Uterus (tissue), 4 donors: ENCODE measurements around the gene OR51B4. TPM values are rescaled to one million over a fixed set of nuclear protein-coding genes. Genes with fewer than 3 reads are reported as not detected.
A peak's percentile ranks its signal among the peaks of the same experiment; 100 is the strongest.

Experiments
- DNase-seq, 2 donors: peaks; one replicate each; pipeline ENCODE4 v3.0.0-alpha.2; 2019 to 2020
- H3K27ac ChIP-seq, 2 donors: fragments of 200-600 bp; sonication (generic); 1 replicate in 1 of 2; 2 replicates in 1 of 2; pipeline ENCODE4 v1.5.1; 2016 to 2018
- H3K27me3 ChIP-seq, 2 donors: fragments of 200-600 bp; sonication (generic); one replicate each; pipeline ENCODE4 v1.5.1; 2018 to 2019; ENCODE audit warnings: control low read depth in 1 of 2
- H3K36me3 ChIP-seq, 2 donors: fragments of 200-600 bp; sonication (generic); one replicate each; pipeline ENCODE4 v1.5.1; 2019; ENCODE audit warnings: control low read depth in 1 of 2
- H3K4me1 ChIP-seq, 2 donors: fragments of 200-600 bp; sonication (generic); one replicate each; pipeline ENCODE4 v1.5.1; 2018 to 2019; ENCODE audit warnings: control low read depth in 1 of 2
- H3K4me3 ChIP-seq, 2 donors: fragments of 200-600 bp; sonication (generic); 1 replicate in 1 of 2; 2 replicates in 1 of 2; pipeline ENCODE4 v1.5.1; 2018 to 2019; ENCODE audit warnings: mild to moderate bottlenecking in 1 of 2
- H3K9me3 ChIP-seq, 2 donors: fragments of 200-600 bp; sonication (generic); one replicate each; pipeline ENCODE4 v1.5.1; 2019; ENCODE audit warnings: control low read depth in 1 of 2
- POLR2A ChIP-seq, 2 donors: fragments of 450-650 bp; IDR thresholded peaks; one replicate each; pipeline ENCODE4 v1.6.1; 2016; ENCODE audit warnings: antibody characterized with exemption in 2 of 2, mild to moderate bottlenecking in 1 of 2, moderate library complexity in 1 of 2
- intact Hi-C: fragments of 100-400 bp; cut with DNase I; formaldehyde crosslinking; loops from one replicate; pipeline ENCODE4 v1.15.1; 2023; ENCODE audit warnings: low total_unique reads
- total RNA-seq, 4 donors: library from RNA; depleted of rRNA in 3 of 4; stranded (reverse); fragments of >200 nt in 3 of 4; gene quantifications; one replicate each; pipeline versions ENCODE4 v1.1.0 to v1.2.4, GENCODE V29; 2014 to 2023
- TF ChIP-seq, protein P1 (sequence below), 4 experiments: fragments of 200-600 bp in 2 of 4; fragments of 450-650 bp in 2 of 4; sonication (generic) in 2 of 4; IDR thresholded peaks; one replicate each; pipeline ENCODE4 v1.5.1; 2016 to 2019; ENCODE audit warnings: antibody characterized with exemption in 4 of 4, mild to moderate bottlenecking in 2 of 4, moderate library complexity in 1 of 4
- donor health status: DM: yes; HTN: yes; CAD: no.

The OR51B4 gene
- total RNA-seq, 4 donors from 2014 or later: 0.35 TPM; not detected in 3

DNA sequence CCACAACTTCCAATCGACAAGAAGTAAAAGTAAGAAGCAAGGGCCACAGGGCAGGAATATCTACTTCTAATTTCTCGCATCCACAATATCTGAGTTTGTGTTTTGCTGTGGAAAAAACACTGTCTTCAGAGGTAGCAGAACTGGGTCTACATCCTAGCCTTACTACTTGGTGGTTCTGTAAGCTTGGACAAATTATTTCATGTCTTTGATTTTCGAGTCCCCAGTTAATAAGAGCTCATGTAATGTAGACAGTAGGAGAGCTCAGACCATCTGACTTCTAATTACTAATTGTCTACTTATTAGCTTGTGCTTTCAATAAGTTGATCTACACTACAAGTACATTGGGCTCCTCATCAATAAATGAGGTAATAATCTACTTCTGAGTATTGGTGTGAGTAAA lies 18.7 kb downstream of the OR51B4 start:
- Histone ChIP-seq H3K36me3 (no peaks in the 10 kb centered on the region), H3K4me1 (no peaks in the 10 kb centered on the region), H3K27me3 (no peaks in the 10 kb centered on the region), H3K27ac (no peak overlapping the region), H3K4me3 (no peak overlapping the region), H3K9me3 (no peaks in the 10 kb centered on the region)
- intact Hi-C loops: no loop called here
- no peak for DNase-seq
- no peak for TF ChIP-seq POLR2A (IDR thresholded peaks at IDR 0.05)
- TF ChIP-seq, protein P1, sequence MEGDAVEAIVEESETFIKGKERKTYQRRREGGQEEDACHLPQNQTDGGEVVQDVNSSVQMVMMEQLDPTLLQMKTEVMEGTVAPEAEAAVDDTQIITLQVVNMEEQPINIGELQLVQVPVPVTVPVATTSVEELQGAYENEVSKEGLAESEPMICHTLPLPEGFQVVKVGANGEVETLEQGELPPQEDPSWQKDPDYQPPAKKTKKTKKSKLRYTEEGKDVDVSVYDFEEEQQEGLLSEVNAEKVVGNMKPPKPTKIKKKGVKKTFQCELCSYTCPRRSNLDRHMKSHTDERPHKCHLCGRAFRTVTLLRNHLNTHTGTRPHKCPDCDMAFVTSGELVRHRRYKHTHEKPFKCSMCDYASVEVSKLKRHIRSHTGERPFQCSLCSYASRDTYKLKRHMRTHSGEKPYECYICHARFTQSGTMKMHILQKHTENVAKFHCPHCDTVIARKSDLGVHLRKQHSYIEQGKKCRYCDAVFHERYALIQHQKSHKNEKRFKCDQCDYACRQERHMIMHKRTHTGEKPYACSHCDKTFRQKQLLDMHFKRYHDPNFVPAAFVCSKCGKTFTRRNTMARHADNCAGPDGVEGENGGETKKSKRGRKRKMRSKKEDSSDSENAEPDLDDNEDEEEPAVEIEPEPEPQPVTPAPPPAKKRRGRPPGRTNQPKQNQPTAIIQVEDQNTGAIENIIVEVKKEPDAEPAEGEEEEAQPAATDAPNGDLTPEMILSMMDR (IDR thresholded peaks at IDR 0.05): no peak

DNA sequence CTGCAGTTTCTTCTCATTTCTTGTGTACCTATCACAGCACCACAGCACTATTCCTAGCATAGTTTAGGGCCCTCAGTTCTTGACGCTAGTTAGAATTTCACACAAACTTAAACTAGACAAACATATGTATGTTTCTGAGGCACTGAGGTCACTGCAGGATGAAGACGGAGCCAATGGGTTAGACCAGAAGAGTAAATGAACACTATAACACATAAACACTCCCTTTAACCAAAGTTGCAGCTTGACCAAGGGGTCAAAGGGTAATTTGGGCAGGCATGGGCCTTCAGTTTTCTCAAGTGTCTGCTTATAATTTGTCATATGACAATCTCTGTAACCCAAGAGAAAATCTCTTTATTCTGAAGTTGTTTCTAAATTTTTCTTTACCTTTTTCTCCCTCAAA lies 19.1 kb downstream of the OR51B4 start:
- Histone ChIP-seq H3K36me3 (no peaks in the 10 kb centered on the region), H3K27me3 (no peaks in the 10 kb centered on the region), H3K27ac (no peak overlapping the region), H3K4me3 (no peak overlapping the region), H3K9me3 (no peaks in the 10 kb centered on the region), H3K4me1 (no peaks in the 10 kb centered on the region)
- no peak for DNase-seq
- TF ChIP-seq POLR2A (IDR thresholded peaks at IDR 0.05): no peak
- TF ChIP-seq, protein P1 (IDR thresholded peaks at IDR 0.05): no peak
- intact Hi-C loops: no loop called here

DNA sequence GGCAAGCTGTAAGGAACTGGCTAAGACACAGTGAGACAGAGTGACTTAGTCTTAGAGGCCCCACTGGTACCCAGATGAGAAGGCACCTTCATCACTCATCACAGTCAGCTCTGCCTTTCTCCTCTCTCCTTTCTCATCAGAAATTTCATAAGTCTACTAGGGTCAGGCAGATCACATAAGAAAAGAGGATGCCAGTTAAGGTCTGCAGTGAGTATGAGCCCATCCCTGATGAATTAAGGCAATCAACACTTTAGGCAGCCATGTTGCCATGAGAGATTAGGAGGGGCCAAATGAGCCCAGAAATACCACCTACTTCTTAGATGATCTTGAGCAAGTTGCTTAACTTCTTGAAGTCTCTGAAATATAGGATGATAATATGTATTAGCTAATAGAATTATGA lies 20.1 kb downstream of the OR51B4 start:
- Histone ChIP-seq H3K27me3 (no peaks in the 10 kb centered on the region), H3K4me3 (no peak overlapping the region), H3K9me3 (no peaks in the 10 kb centered on the region), H3K4me1 (no peaks in the 10 kb centered on the region), H3K27ac (no peak overlapping the region), H3K36me3 (no peaks in the 10 kb centered on the region)
- no peak for TF ChIP-seq POLR2A (IDR thresholded peaks at IDR 0.05)
- TF ChIP-seq, protein P1 (IDR thresholded peaks at IDR 0.05): no peak
- intact Hi-C loops: no loop called here
- no peak for DNase-seq

DNA sequence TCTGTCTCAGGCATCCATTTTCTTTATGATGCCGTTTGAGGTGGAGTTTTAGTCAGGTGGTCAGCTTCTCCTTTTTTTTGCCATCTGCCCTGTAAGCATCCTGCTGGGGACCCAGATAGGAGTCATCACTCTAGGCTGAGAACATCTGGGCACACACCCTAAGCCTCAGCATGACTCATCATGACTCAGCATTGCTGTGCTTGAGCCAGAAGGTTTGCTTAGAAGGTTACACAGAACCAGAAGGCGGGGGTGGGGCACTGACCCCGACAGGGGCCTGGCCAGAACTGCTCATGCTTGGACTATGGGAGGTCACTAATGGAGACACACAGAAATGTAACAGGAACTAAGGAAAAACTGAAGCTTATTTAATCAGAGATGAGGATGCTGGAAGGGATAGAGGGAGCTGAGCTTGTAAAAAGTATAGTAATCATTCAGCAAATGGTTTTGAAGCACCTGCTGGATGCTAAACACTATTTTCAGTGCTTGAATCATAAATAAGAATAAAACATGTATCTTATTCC lies 21.1 kb downstream of the OR51B4 start:
- TF ChIP-seq, protein P1 (IDR thresholded peaks at IDR 0.05): no peak
- no peak for TF ChIP-seq POLR2A (IDR thresholded peaks at IDR 0.05)
- Histone ChIP-seq H3K36me3 (no peaks in the 10 kb centered on the region), H3K27me3 (no peaks in the 10 kb centered on the region), H3K27ac (no peak overlapping the region), H3K9me3 (no peaks in the 10 kb centered on the region), H3K4me1 (no peaks in the 10 kb centered on the region), H3K4me3 (no peak overlapping the region)
- DNase-seq: peak; percentile 17 to 37
- intact Hi-C loops: no loop called here

DNA sequence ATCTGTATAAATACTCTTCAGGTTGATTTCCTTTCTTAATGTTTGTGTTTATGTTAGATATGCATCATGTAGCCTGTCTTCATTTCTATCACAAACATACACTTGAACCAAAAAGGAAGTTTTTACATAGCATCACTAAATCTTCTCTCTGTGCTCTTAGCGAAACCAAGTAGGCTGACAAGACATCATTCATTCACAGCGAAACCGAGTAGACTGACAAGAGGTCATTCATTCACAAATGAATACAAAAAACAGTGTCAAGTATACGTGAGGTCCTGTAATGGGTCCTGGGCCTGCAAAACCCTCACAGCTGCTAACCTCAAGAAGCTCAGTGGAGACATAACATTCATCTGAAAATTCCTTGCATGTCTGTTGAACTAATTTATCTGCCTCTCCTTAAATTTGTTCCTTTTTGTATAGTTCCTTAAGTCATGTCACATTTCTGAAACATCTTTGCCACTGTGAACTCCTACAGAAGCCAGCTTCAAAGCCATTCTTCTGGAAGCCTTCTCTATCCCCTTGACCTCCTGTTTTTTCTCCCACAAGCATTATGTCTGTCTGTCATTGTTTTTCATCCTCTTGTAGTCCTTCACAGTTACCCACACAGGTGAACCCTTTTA lies 22.2 kb downstream of the OR51B4 start:
- DNase-seq: no peak
- no peak overlapping the region for H3K27ac ChIP-seq
- TF ChIP-seq, protein P1 (IDR thresholded peaks at IDR 0.05): no peak
- no peak for TF ChIP-seq POLR2A (IDR thresholded peaks at IDR 0.05)
- no peaks in the 10 kb centered on the region for H3K27me3 ChIP-seq
- no peak overlapping the region for H3K4me3 ChIP-seq
- no peaks in the 10 kb centered on the region for H3K4me1 ChIP-seq
- intact Hi-C loops: no loop called here
- H3K9me3 ChIP-seq: no peaks in the 10 kb centered on the region
- no peaks in the 10 kb centered on the region for H3K36me3 ChIP-seq
